Measurements from ENCODE around the gene TPRN. TPM values are rescaled to one million over a fixed set of nuclear protein-coding genes. Genes with fewer than 3 reads are reported as not detected.

TPRN gene
- total and polyA plus RNA-seq, 2 of the 4 experiments (the other 2 are of a cell fraction): 1.8 to 5.3 TPM

- DNase-seq: no peak
- dilution Hi-C loops (cut with HindIII; ENCODE audit: low sequenced_read_pairs, unreplicated experiment): no loop called here
- Histone ChIP-seq H2BK120ac (ENCODE audit: low read depth, low read length) (no peak overlapping the region), H3K14ac (replicated peaks; ENCODE audit: low read depth, low read length) (no peak overlapping the region), H3K27me3 (ENCODE audit: control insufficient read depth, insufficient read depth, low read length) (peaks cover 85% of the 10 kb centered on the region), H4K20me1 (ENCODE audit: insufficient read depth, low read length) (0 out of 2 replicates have a peak, but pooled peaks cover 5% of the 10 kb centered on the region), H4K91ac (ENCODE audit: insufficient read depth, low read depth, low read length) (no peak overlapping the region), H3K9me1 (ENCODE audit: insufficient read depth, low read length) (no peaks in the 10 kb centered on the region), H3K36me3 (ENCODE audit: control insufficient read depth, insufficient read depth, low read length) (no peaks in the 10 kb centered on the region), H3K27ac (ENCODE audit: insufficient read depth, low read length) (no peak overlapping the region), H2AK5ac (ENCODE audit: low read depth, low read length) (no peak overlapping the region), H2AFZ (replicated peaks; ENCODE audit: low read length, poor library complexity) (no peak overlapping the region), H3K9ac (ENCODE audit: low read depth, low read length) (no peak overlapping the region), H3K4me2 (ENCODE audit: low read depth, low read length) (no peak overlapping the region), H3K4me3 (ENCODE audit: insufficient read depth, low read depth, low read length) (no peak overlapping the region), H4K8ac (ENCODE audit: low read depth in 2 of 2, low read length in 2 of 2) (no peak overlapping the region), H2AK9ac (replicated peaks; ENCODE audit: low read depth, low read length, poor library complexity) (no peak overlapping the region), H3K4ac (ENCODE audit: low read depth, low read length) (no peak overlapping the region), H3K79me1 (ENCODE audit: low read depth in 1 of 2, low read length in 2 of 2) (no peaks in the 10 kb centered on the region), H3K9me3 (ENCODE audit: control insufficient read depth, insufficient read depth, low read length) (no peaks in the 10 kb centered on the region), H2BK15ac (ENCODE audit: low read depth, low read length) (no peak overlapping the region), H3K18ac (ENCODE audit: low read depth, low read length) (no peak overlapping the region), H2BK5ac (ENCODE audit: low read depth, low read length, poor library complexity, severe bottlenecking) (no peak overlapping the region), H3K23ac (ENCODE audit: low read depth, low read length) (no peak overlapping the region), H2BK20ac (ENCODE audit: low read depth, low read length) (no peak overlapping the region), H3K4me1 (ENCODE audit: control insufficient read depth, insufficient read depth, low read length) (peaks cover 2% of the 10 kb centered on the region; the same call in 1 of the 2 replicates), H3K56ac (ENCODE audit: extremely low read depth, insufficient read depth, low read length) (no peak overlapping the region), H4K5ac (ENCODE audit: low read depth, low read length) (no peak overlapping the region)
- ChIA-PET POLR2A (ENCODE audit: unreplicated experiment) (no interaction called here), CTCF (no interaction called here)
- BruUV-seq (replicated peaks): no TSS peak
- no peak for ATAC-seq (ENCODE audit: low read depth)
- TF ChIP-seq FOS (IDR thresholded peaks at IDR 0.05; ENCODE audit: low read depth, low read length) (no peak), CEBPB (IDR thresholded peaks at IDR 0.05; ENCODE audit: low read depth, low read length) (no peak), POLR2A (IDR thresholded peaks at IDR 0.05; ENCODE audit: low read depth, low read length) (no peak), MAFK (IDR thresholded peaks at IDR 0.05; ENCODE audit: low read depth, low read length) (no peak), USF2 (IDR thresholded peaks at IDR 0.05; ENCODE audit: low read depth, low read length) (no peak), RCOR1 (IDR thresholded peaks at IDR 0.05; ENCODE audit: insufficient replicate concordance, low read length) (no peak), RAD21 (IDR thresholded peaks at IDR 0.05; ENCODE audit: low read length) (no peak), BHLHE40 (IDR thresholded peaks at IDR 0.05; ENCODE audit: low read depth, low read length) (no peak), MXI1 (IDR thresholded peaks at IDR 0.05; ENCODE audit: borderline replicate concordance, low read depth, low read length) (no peak), RFX5 (IDR thresholded peaks at IDR 0.05; ENCODE audit: low read depth, low read length) (no peak), CHD1 (IDR thresholded peaks at IDR 0.05; ENCODE audit: low read depth, low read length) (no peak), NFE2L2 (IDR thresholded peaks at IDR 0.05; ENCODE audit: low read depth, low read length) (no peak)
- TF ChIP-seq, protein P1, sequence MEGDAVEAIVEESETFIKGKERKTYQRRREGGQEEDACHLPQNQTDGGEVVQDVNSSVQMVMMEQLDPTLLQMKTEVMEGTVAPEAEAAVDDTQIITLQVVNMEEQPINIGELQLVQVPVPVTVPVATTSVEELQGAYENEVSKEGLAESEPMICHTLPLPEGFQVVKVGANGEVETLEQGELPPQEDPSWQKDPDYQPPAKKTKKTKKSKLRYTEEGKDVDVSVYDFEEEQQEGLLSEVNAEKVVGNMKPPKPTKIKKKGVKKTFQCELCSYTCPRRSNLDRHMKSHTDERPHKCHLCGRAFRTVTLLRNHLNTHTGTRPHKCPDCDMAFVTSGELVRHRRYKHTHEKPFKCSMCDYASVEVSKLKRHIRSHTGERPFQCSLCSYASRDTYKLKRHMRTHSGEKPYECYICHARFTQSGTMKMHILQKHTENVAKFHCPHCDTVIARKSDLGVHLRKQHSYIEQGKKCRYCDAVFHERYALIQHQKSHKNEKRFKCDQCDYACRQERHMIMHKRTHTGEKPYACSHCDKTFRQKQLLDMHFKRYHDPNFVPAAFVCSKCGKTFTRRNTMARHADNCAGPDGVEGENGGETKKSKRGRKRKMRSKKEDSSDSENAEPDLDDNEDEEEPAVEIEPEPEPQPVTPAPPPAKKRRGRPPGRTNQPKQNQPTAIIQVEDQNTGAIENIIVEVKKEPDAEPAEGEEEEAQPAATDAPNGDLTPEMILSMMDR (conservative IDR thresholded peaks at IDR 0.05; ENCODE audit: low read depth, low read length): no peak
- TF ChIP-seq, protein P2, sequence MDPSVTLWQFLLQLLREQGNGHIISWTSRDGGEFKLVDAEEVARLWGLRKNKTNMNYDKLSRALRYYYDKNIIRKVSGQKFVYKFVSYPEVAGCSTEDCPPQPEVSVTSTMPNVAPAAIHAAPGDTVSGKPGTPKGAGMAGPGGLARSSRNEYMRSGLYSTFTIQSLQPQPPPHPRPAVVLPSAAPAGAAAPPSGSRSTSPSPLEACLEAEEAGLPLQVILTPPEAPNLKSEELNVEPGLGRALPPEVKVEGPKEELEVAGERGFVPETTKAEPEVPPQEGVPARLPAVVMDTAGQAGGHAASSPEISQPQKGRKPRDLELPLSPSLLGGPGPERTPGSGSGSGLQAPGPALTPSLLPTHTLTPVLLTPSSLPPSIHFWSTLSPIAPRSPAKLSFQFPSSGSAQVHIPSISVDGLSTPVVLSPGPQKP (IDR thresholded peaks at IDR 0.05; ENCODE audit: borderline replicate concordance, low read depth, low read length): no peak
- intact Hi-C loops (cut with micrococcal nuclease): no loop called here
- WGBS, 2 experiments (ENCODE audit: extremely low coverage in 2 of 2, insufficient read length in 1 of 2): 17% methylated on average over 18 of the region's 56 CpGs; no CpG with 5 or more reads in 1 of the 2 experiments
- in situ Hi-C loops (cut with MboI; ENCODE audit: low sequenced_read_pairs): no loop called here
Measured at GRCh38 chr9:137160716-137161557, 39.6 kb downstream of the TPRN start.
